ENCODE measurements around the gene SAT2.
"Not testable (repeated sequence)": the region's sequence is repeated elsewhere in the genome, so short reads cannot be mapped to it uniquely, and the experiment has no call there.

DNA sequence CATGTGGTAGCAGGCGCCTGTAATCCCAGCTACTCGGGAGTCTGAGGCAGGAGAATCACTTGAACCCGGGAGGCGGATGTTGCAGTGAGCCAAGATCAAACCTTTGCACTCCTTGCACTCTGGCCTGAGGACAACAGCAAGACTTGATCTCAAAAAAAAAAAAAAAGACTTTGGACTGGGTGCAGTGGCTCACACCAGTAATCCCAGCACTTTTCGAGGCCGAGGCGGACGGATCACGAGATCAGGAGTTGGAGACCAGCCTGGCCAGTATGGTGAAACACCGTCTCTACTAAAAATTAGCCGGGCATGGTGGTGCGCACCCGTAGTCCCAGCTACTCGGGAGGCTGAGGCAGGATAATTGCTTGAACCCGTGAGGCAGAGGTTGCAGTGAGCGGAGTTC, 1.9 kb downstream of the SAT2 start:
- not testable (repeated sequence) for TF ChIP-seq SNAI2 (CRISPR knock-in tag; IDR thresholded peaks at IDR 0.05); ZNF565 (CRISPR knock-in tag; conservative IDR thresholded peaks at IDR 0.05; ENCODE audit: low read depth); RARB (CRISPR knock-in tag; IDR thresholded peaks at IDR 0.05)
